Measurements from ENCODE around the gene ZCCHC13.
"Not testable (repeated sequence)": the region's sequence is repeated elsewhere in the genome, so short reads cannot be mapped to it uniquely, and the experiment has no call there.

The ZCCHC13 gene

GRCh38 chrX:74324131-74324530, 20.2 kb downstream of the ZCCHC13 start:
- DNase-seq (ENCODE audit: low read depth) = no peak

GRCh38 chrX:74325130-74326059, 21.4 kb downstream of the ZCCHC13 start:
- no peak for DNase-seq (ENCODE audit: low read depth)

GRCh38 chrX:74338852-74339251, 34.9 kb downstream of the ZCCHC13 start:
- no peak for DNase-seq (ENCODE audit: low read depth)

GRCh38 chrX:74340051-74340450, 36.1 kb downstream of the ZCCHC13 start:
- no peak for DNase-seq (ENCODE audit: low read depth)

GRCh38 chrX:74342211-74342610, 38.2 kb downstream of the ZCCHC13 start:
- not testable (repeated sequence) for DNase-seq (ENCODE audit: low read depth)

GRCh38 chrX:74343343-74344279, 39.6 kb downstream of the ZCCHC13 start:
- DNase-seq (ENCODE audit: low read depth) = peak; percentile 11

GRCh38 chrX:74344280-74344622, 40.3 kb downstream of the ZCCHC13 start:
- DNase-seq (ENCODE audit: low read depth) = no peak

GRCh38 chrX:74346088-74346487, 42.1 kb downstream of the ZCCHC13 start:
- no peak for DNase-seq (ENCODE audit: low read depth)

- DNase-seq (ENCODE audit: low read depth) = no peak
Observed at GRCh38 chrX:74349387-74349786, 45.4 kb downstream of the ZCCHC13 start.

GRCh38 chrX:74351760-74352159, 47.8 kb downstream of the ZCCHC13 start:
- DNase-seq (ENCODE audit: low read depth) = no peak

- DNase-seq (ENCODE audit: low read depth) = no peak
Observed at GRCh38 chrX:74353984-74354383, 50.0 kb downstream of the ZCCHC13 start.

All from activated gamma-delta T cell treated with anti-CD3 and anti-CD28 coated beads, Interleukin-2, amount 50 U/mL, for 16 hours (primary cell).